Measurements from ENCODE around the gene EPHA4. TPM values are rescaled to one million over a fixed set of nuclear protein-coding genes. Genes with fewer than 3 reads are reported as not detected.

The EPHA4 gene
- total RNA-seq, 1 experiment from 2014 or later = 3.2 TPM

- Mint-ChIP-seq H3K4me3 (ENCODE audit: low read depth, unreplicated experiment) (no peak overlapping the region), H3K4me1 (ENCODE audit: low read depth, unreplicated experiment) (peaks cover 9% of the 10 kb centered on the region), H3K27me3 (ENCODE audit: unreplicated experiment) (peaks cover 15% of the 10 kb centered on the region), H3K9me3 (ENCODE audit: low read depth, unreplicated experiment) (no peaks in the 10 kb centered on the region), H3K36me3 (ENCODE audit: insufficient read depth, unreplicated experiment) (peaks cover 19% of the 10 kb centered on the region), H3K27ac (ENCODE audit: unreplicated experiment) (no peak overlapping the region)
- CTCF ChIA-PET = no interaction called here
- no peak for TF ChIP-seq CTCF (IDR thresholded peaks at IDR 0.05; ENCODE audit: unreplicated experiment)
- DNase-seq = no peak
- BruUV-seq (replicated peaks) = no TSS peak
- intact Hi-C loops (cut with micrococcal nuclease; ENCODE audit: unreplicated experiment) = no loop called here
These were observed 4.8 kb downstream of the EPHA4 start for GRCh38 chr2:221567231-221567760.

- Mint-ChIP-seq H3K4me3 (ENCODE audit: low read depth, unreplicated experiment) (no peak overlapping the region), H3K9me3 (ENCODE audit: low read depth, unreplicated experiment) (no peaks in the 10 kb centered on the region), H3K27me3 (ENCODE audit: unreplicated experiment) (no peaks in the 10 kb centered on the region), H3K4me1 (ENCODE audit: low read depth, unreplicated experiment) (no peaks in the 10 kb centered on the region), H3K36me3 (ENCODE audit: insufficient read depth, unreplicated experiment) (no peaks in the 10 kb centered on the region), H3K27ac (ENCODE audit: unreplicated experiment) (no peak overlapping the region)
- CTCF ChIA-PET = interaction anchor here (0.6 kb wide), 1 partner anchor 787 kb away, joined by 7 read pairs; no protein-coding TSS in a partner anchor
- intact Hi-C loops (cut with micrococcal nuclease; ENCODE audit: unreplicated experiment) = no loop called here
- BruUV-seq (replicated peaks) = no TSS peak
- DNase-seq = no peak
- no peak for TF ChIP-seq CTCF (IDR thresholded peaks at IDR 0.05; ENCODE audit: unreplicated experiment)
These were observed 8.7 kb downstream of the EPHA4 start for GRCh38 chr2:221563270-221563985.

GRCh38 chr2:221562226-221562625 is 9.9 kb downstream of the EPHA4 start:
- Mint-ChIP-seq H3K9me3 (ENCODE audit: low read depth, unreplicated experiment) (no peaks in the 10 kb centered on the region), H3K27ac (ENCODE audit: unreplicated experiment) (no peak overlapping the region), H3K4me1 (ENCODE audit: low read depth, unreplicated experiment) (no peaks in the 10 kb centered on the region), H3K36me3 (ENCODE audit: insufficient read depth, unreplicated experiment) (no peaks in the 10 kb centered on the region), H3K4me3 (ENCODE audit: low read depth, unreplicated experiment) (no peak overlapping the region), H3K27me3 (ENCODE audit: unreplicated experiment) (no peaks in the 10 kb centered on the region)
- BruUV-seq (replicated peaks) = no TSS peak
- CTCF ChIA-PET = interaction anchor here (0.6 kb wide), 3 partner anchors 109 to 1137 kb away, joined by 3 to 5 read pairs (median 3); no protein-coding TSS in a partner anchor
- no peak for DNase-seq
- no peak for TF ChIP-seq CTCF (IDR thresholded peaks at IDR 0.05; ENCODE audit: unreplicated experiment)
- intact Hi-C loops (cut with micrococcal nuclease; ENCODE audit: unreplicated experiment) = no loop called here

DNA sequence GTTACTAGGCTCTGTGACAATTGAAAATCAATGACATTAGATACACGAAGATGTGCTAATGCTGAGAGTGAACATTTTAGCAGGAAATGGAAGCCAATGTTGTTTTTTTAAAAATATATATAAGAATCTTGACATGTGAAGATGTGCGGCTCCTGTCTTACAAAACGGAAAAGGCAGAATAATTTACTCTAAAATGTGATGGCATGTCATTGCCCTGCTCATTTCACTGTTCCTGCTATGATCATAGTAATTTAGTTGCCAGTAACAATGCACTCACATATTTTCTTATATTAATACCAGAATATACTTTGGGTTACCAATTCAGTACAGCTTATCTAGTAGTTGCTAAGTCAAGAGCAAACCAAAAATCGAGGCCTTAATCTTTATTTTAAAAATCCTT is 10.3 kb downstream of the EPHA4 start:
- Mint-ChIP-seq H3K9me3 (ENCODE audit: low read depth, unreplicated experiment) (no peaks in the 10 kb centered on the region), H3K27me3 (ENCODE audit: unreplicated experiment) (no peaks in the 10 kb centered on the region), H3K36me3 (ENCODE audit: insufficient read depth, unreplicated experiment) (no peaks in the 10 kb centered on the region), H3K4me3 (ENCODE audit: low read depth, unreplicated experiment) (no peak overlapping the region), H3K4me1 (ENCODE audit: low read depth, unreplicated experiment) (no peaks in the 10 kb centered on the region), H3K27ac (ENCODE audit: unreplicated experiment) (no peak overlapping the region)
- DNase-seq = no peak
- intact Hi-C loops (cut with micrococcal nuclease; ENCODE audit: unreplicated experiment) = no loop called here
- CTCF ChIA-PET = interaction anchor here (0.6 kb wide), 3 partner anchors 109 to 1137 kb away, joined by 3 to 5 read pairs (median 3); no protein-coding TSS in a partner anchor
- no TSS peak for BruUV-seq (replicated peaks)
- TF ChIP-seq CTCF (IDR thresholded peaks at IDR 0.05; ENCODE audit: unreplicated experiment) = no peak
